Skeletal muscle satellite cell (primary cell): ENCODE measurements around the gene ZNF536.

Experiments
- H3K27me3 ChIP-seq: 2 replicates; pipeline ENCODE4 v1.7.0; 2013; ENCODE audit warnings: low read length; ENCODE audit not compliant: control insufficient read depth, insufficient read depth
- H3K36me3 ChIP-seq: 2 replicates; pipeline ENCODE4 v1.7.0; 2013; ENCODE audit warnings: mild to moderate bottlenecking, control low read depth, low read length; ENCODE audit not compliant: insufficient read depth
- H3K4me1 ChIP-seq: 2 replicates; pipeline ENCODE4 v1.7.0; 2013; ENCODE audit warnings: low read length; ENCODE audit not compliant: control insufficient read depth, insufficient read depth
- H3K4me2 ChIP-seq: 2 replicates; pipeline ENCODE4 v1.7.0; 2013; ENCODE audit warnings: mild to moderate bottlenecking, low read length
- H3K4me3 ChIP-seq: 2 replicates; pipeline ENCODE4 v1.7.0; 2013; ENCODE audit warnings: low read length
- H3K9ac ChIP-seq: 2 replicates; pipeline ENCODE4 v1.7.0; 2013; ENCODE audit warnings: mild to moderate bottlenecking, low read depth, low read length, moderate library complexity
- H3K9me3 ChIP-seq: replicated peaks from 2 replicates; pipeline ENCODE4 v1.7.0; 2013; ENCODE audit warnings: mild to moderate bottlenecking, control low read depth, low read length

ZNF536 gene

DNA sequence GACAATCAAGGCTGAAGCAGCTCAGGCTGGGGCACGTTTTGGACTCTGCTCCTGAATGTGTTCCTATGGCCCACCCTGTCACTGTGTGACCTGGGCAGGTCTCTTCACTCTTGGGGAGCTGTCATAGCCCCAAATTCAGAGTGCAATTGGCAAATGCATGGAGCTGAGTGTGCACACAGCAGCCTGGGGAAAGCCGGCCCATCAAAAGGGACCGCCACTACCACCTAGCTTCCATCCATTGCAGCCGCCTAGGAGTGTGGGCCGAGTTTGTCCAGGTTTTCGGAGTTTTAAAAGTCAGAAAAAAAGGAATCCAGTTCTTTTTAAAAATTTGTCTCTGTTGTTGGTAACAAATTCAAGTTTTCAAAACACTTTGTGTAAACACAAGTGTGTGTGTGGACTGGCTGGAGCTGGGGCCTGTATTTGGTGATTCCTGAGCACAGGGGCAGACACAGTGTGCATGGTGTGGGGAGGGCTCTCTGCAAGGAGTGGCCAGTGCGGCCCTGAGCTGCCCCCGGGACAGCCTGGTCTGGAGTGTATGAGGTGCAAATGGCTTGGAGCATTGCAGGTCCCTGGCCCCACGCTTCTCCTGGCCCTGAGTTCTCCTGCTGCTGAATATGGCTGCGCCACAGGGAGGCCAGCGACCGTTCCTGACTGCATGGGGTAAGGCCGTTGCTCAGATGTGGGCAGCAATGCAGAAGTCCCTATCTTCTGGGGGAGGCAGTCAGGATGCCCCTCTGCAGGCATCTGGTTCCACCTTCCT, 13.2 kb upstream of the ZNF536 start:
- H3K36me3 ChIP-seq, result no peaks in the 10 kb centered on the region
- no peak overlapping the region for H3K9ac ChIP-seq
- H3K4me2 ChIP-seq, result no peak overlapping the region
- no peaks in the 10 kb centered on the region for H3K4me1 ChIP-seq
- no peaks in the 10 kb centered on the region for H3K27me3 ChIP-seq
- no peaks in the 10 kb centered on the region for H3K9me3 ChIP-seq
- no peak overlapping the region for H3K4me3 ChIP-seq

DNA sequence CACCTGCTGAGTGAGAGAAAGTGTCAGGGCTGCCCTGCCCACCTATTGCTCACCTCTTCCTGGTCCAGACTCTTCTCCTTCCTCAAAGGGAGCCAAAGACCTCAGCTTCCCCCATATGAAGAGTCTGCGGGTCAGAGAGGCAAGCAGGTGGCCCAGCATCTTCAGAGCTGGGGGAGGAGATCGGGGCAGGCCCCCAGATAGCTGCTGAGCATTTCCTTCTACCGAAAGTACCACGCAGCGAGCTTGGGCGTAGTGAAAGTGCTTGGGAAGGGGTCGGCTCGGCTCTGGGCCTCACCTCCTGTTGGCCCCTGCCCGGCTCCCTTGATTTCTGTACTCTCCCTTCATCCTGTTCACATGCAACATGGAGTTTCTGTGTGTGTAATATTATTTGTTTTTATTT, 12.2 kb upstream of the ZNF536 start:
- H3K36me3 ChIP-seq, result no peaks in the 10 kb centered on the region
- H3K9me3 ChIP-seq, result no peaks in the 10 kb centered on the region
- H3K27me3 ChIP-seq, result no peaks in the 10 kb centered on the region
- no peak overlapping the region for H3K9ac ChIP-seq
- H3K4me2 ChIP-seq, result no peak overlapping the region
- no peak overlapping the region for H3K4me3 ChIP-seq
- no peaks in the 10 kb centered on the region for H3K4me1 ChIP-seq

DNA sequence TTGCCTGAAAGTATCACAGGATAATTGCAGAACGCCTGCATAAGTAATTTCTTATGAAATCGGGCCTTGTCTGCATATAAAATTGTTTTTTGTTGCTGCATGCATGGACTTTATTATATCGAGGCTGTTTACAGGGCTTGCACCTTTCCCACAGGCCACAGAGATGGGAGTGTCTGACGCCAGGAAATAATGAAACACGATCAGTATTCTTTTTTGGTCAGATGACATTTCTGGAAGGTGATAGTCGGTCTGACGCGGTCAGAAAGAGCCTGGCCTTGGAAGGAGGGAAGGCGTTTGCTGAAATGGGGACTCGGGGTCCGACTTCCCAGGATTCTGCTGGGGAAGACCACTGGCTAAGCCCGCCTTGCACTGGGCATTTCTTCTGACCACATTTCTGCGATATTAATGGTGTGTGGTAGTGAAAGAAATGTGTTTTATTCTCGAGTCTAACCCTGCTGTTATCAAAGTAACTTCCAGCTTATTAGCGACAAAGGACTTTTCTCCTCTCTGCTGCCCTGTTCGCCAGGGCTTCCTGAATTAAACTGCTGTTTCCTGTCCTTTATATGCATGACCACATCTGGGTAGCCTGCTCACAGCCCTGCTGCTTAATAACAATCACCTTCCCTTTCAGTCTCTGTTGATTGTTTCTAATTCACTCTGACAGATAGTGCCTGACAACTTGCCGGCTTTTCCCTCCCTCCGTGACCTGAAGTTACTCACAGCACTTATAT, 11.6 kb upstream of the ZNF536 start:
- H3K27me3 ChIP-seq, result no peaks in the 10 kb centered on the region
- no peaks in the 10 kb centered on the region for H3K9me3 ChIP-seq
- H3K4me3 ChIP-seq, result no peak overlapping the region
- no peak overlapping the region for H3K4me2 ChIP-seq
- H3K4me1 ChIP-seq, result no peaks in the 10 kb centered on the region
- no peaks in the 10 kb centered on the region for H3K36me3 ChIP-seq
- no peak overlapping the region for H3K9ac ChIP-seq

DNA sequence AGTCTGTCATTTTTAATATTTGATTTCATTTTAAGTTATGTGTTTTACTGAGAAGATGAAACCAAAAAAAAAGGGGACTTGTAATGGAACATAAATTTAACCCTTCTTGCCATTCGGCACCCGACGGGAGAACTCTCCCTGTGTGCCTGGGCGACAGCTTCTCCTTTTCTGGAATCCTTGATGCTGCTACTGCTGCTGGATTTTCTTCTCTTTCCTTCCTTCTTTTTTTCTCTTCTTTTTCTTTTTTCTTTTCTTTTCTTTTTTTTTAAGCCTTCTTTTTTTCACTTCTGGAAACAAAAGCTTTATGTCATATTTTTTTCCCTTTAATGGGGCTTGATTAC, 11.1 kb upstream of the ZNF536 start:
- Histone ChIP-seq H3K27me3 (no peaks in the 10 kb centered on the region), H3K9me3 (no peaks in the 10 kb centered on the region), H3K4me2 (no peak overlapping the region), H3K9ac (no peak overlapping the region), H3K4me1 (no peaks in the 10 kb centered on the region), H3K4me3 (no peak overlapping the region), H3K36me3 (no peaks in the 10 kb centered on the region)

DNA sequence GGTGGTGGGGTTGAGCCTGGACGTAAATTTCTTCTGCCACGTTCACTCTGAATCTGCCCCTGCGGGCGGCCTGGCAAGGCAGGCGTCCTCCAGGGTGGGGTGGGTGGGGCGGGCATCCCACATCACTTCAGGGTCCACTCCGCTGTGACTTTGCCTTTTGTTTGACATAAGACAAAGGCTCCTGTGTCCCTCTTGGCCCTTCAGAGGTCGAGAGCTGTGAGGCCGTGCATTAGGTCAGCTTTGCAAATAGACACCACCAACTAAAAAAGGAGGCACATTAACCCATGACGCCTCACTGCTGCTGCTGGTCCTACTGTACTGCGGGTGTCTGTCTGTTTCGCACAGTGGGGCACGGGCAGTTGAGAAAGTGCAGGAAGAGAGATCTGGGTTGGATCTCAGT, 10.5 kb upstream of the ZNF536 start:
- Histone ChIP-seq H3K9ac (no peak overlapping the region), H3K4me3 (no peak overlapping the region), H3K27me3 (no peaks in the 10 kb centered on the region), H3K36me3 (no peaks in the 10 kb centered on the region), H3K4me1 (no peaks in the 10 kb centered on the region), H3K4me2 (no peak overlapping the region), H3K9me3 (no peaks in the 10 kb centered on the region)

DNA sequence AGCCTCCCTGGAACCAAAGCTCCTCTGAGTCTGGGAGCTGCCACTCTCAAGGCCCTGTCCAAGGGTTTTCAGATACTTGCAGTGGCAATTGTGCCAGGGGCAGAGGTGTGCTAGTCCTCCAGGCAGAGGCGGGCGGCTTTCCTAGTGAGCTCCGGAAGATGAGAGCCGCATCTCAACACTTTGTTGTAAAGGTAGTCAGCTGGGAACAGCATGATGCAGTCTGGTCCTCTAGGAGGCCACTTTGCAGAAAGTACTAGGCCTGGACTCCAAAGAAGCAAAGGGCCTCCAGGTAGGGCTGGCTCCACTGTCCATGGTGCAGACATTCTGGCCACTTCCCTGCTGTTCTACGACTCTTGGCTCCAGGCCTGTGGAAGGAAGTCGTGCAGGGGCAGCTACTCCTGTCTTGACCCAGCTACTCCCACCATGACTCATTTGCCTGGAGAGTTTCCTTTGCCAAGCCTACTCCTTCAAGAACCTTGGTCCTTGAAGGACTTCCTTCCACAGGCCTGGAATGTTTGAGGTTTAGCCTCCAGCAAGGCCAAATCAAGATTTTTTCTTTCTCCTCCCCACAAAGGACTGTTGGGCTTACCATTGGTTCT, 9.9 kb upstream of the ZNF536 start:
- Histone ChIP-seq H3K9ac (no peak overlapping the region), H3K9me3 (no peaks in the 10 kb centered on the region), H3K4me3 (no peak overlapping the region), H3K4me2 (no peak overlapping the region), H3K4me1 (no peaks in the 10 kb centered on the region), H3K36me3 (no peaks in the 10 kb centered on the region), H3K27me3 (no peaks in the 10 kb centered on the region)

DNA sequence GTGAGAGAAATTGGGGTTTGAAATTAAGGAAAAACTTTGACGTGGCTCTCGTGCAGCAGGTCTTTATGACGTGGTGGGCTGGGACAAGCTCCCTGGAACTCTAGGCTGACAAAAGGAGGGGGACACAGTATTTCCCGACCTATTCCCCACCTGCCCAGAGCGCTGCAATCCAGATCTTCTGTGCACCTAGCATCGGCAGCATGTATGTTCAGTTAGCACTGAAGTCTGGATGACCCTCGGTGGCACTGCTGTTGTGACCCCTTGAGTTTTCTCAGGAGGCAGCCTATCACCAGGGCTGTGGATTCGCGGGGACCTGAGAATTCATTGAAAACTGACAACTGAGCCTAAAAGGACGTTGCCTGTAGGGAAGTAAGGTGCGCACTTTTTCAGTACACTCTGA, 9.1 kb upstream of the ZNF536 start:
- Histone ChIP-seq H3K4me2 (no peak overlapping the region), H3K36me3 (no peaks in the 10 kb centered on the region), H3K27me3 (no peaks in the 10 kb centered on the region), H3K4me3 (no peak overlapping the region), H3K4me1 (no peaks in the 10 kb centered on the region), H3K9me3 (no peaks in the 10 kb centered on the region), H3K9ac (no peak overlapping the region)

DNA sequence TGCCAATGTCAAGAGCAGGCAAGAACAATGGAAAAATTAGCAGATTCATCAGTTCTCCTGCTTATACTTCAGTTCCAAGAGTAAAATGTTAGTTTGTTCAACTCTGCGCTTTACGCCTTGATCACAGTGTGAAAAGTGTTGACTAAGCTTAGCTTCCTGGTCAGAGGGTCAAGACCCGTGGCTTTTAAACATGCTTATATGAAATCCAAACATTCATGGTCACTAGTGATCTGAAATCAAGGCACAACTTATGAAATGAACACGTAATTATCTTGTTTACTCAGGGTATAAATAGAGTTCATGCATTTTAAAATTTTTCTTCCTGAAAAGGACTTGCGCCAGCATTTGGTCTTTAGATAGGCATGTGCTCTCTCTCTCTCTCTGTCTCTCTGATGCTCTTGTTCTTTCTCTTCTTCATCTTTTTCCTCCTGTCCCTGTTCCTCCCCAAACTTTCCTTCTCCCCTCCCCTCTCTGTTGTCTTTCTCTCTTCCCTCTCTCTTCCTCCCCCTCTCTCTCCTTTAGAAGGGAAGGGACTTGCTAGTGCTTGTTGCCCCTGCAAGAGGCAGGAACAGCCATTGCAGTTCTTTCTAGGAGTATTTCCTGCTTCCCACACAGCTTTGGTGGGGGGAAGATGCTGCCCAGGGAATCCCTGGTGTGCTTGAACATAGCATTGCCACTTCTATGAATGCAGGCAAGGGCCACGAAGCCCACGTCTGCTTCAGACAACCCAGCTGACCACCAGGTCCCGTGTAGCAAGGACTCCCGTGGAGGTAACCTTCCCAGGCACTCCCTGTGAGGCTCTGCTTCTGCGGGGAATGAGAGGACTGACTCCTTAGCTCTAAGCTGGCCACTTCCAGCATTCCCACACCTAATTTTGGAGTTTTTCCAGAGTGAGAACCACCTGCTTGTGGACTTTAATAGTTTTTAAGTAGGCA, 7.1 kb upstream of the ZNF536 start:
- Histone ChIP-seq H3K4me2 (no peak overlapping the region), H3K4me1 (no peaks in the 10 kb centered on the region), H3K27me3 (no peaks in the 10 kb centered on the region), H3K36me3 (no peaks in the 10 kb centered on the region), H3K9me3 (no peaks in the 10 kb centered on the region), H3K4me3 (no peak overlapping the region), H3K9ac (no peak overlapping the region)

DNA sequence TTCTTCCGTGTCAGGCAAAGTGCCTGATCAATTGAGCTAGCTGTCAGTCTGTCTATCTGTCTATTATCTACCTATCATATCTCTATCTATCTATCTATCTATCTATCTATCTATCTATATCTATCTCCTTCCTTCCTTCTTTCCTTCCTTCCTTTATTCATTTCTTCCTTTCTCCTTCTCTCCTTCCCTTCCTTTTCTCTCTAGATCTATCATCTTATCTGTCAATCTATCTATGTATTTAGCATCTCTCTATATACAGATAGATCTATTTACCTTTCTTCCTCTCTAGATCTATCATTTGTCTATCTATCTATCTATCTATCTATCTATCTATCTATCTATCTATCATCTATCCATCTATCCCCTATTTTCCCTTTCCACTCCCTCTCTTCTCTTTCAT, 5.9 kb upstream of the ZNF536 start:
- Histone ChIP-seq H3K9me3 (no peaks in the 10 kb centered on the region), H3K36me3 (no peaks in the 10 kb centered on the region), H3K27me3 (no peaks in the 10 kb centered on the region), H3K4me3 (no peak overlapping the region), H3K4me2 (no peak overlapping the region), H3K4me1 (no peaks in the 10 kb centered on the region), H3K9ac (no peak overlapping the region)

DNA sequence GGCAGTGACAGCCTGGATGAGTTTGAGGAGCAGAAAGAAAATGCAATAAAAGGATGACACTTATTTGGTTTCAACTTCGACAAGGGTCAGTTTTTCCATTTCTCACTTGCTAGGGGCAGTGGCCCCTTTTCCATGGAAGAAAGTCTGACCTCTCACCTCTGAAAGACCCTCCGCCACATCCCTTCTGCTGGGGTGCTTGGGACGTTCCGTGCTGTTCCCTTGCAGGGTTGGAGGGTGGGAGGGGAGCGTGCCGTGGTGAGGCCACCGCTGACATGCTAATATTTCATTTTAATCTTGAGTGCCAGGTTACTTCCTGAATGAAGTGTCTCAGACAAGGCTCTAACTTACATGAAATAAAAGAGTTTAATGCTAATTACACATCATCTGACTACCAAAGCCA, 5.2 kb upstream of the ZNF536 start:
- no peak overlapping the region for H3K4me3 ChIP-seq
- no peaks in the 10 kb centered on the region for H3K4me1 ChIP-seq
- H3K27me3 ChIP-seq, result no peaks in the 10 kb centered on the region
- no peak overlapping the region for H3K9ac ChIP-seq
- no peaks in the 10 kb centered on the region for H3K36me3 ChIP-seq
- H3K9me3 ChIP-seq, result no peaks in the 10 kb centered on the region
- H3K4me2 ChIP-seq, result no peak overlapping the region

DNA sequence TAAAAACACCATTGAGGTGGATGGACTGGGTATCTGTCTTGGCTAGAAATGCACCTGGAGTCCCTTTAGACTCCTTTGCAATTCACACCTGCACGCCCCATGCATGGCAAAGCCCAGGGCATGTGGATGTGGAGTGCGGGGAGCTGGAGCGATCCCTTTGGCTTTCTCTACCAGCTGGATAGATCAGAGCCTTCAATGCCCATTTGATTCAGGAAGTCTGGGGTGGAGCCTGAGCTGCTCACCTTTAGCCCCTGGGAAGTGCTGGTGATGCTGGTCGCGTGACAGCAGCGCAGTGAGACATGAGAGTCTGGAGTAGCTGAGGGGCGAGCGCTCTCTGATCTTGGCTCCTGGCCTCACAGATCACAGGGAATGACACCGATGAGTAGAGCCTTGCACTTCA, 4.8 kb upstream of the ZNF536 start:
- no peaks in the 10 kb centered on the region for H3K27me3 ChIP-seq
- H3K4me1 ChIP-seq, result no peaks in the 10 kb centered on the region
- H3K36me3 ChIP-seq, result no peaks in the 10 kb centered on the region
- H3K9ac ChIP-seq, result no peak overlapping the region
- no peaks in the 10 kb centered on the region for H3K9me3 ChIP-seq
- no peak overlapping the region for H3K4me3 ChIP-seq
- no peak overlapping the region for H3K4me2 ChIP-seq
